ENCODE data around the gene EMP1. TPM values are rescaled to one million over a fixed set of nuclear protein-coding genes. Genes with fewer than 3 reads are reported as not detected.

Gene EMP1
- total RNA-seq, 1 experiment from 2014 or later, result 146 TPM

DNA sequence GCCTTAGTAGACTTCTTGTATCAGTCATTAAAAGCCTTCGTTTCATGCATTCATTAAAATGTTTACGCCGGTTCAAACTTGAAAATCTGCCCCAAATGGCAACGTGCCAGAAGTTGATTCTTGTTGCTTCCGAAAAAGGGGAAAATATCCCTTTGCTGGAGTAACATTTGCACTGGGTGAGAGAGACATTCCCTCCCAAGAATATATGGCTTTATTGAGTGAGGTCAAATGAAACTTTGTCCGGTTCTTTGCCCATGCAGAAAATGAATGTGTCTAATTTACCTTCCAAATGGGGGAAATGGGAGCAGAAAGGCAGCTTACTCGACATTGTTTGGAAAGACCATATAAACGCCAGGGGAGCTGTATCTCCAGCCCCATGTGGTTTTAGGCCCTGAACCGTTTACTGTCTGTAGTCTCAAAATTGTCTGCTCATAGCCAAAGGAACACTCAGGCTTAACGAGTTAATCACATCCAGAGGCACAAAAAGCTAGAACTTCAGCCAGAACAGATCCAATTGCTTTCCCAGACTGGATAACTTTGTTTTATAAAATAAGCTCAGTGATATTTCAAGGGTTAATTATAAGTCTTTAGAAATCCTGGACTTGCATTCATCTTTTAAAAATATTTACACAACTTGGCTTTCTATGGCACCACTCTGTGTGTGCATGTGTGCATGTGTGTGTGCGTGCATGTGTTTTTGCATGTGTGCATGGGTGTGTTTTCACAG is 2.9 kb upstream of the EMP1 start:
- TF ChIP-seq, protein P1, sequence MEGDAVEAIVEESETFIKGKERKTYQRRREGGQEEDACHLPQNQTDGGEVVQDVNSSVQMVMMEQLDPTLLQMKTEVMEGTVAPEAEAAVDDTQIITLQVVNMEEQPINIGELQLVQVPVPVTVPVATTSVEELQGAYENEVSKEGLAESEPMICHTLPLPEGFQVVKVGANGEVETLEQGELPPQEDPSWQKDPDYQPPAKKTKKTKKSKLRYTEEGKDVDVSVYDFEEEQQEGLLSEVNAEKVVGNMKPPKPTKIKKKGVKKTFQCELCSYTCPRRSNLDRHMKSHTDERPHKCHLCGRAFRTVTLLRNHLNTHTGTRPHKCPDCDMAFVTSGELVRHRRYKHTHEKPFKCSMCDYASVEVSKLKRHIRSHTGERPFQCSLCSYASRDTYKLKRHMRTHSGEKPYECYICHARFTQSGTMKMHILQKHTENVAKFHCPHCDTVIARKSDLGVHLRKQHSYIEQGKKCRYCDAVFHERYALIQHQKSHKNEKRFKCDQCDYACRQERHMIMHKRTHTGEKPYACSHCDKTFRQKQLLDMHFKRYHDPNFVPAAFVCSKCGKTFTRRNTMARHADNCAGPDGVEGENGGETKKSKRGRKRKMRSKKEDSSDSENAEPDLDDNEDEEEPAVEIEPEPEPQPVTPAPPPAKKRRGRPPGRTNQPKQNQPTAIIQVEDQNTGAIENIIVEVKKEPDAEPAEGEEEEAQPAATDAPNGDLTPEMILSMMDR (IDR thresholded peaks at IDR 0.05; ENCODE audit: unreplicated experiment), result no peak
- no peak overlapping the region for H3K4me3 Mint-ChIP-seq (ENCODE audit: low read depth, unreplicated experiment)
- H3K27ac Mint-ChIP-seq (ENCODE audit: unreplicated experiment), result no peak overlapping the region
- no TSS peak for BruUV-seq (replicated peaks)
- H3K9me3 Mint-ChIP-seq (ENCODE audit: low read depth, unreplicated experiment), result no peaks in the 10 kb centered on the region
- no peak for DNase-seq
- H3K36me3 Mint-ChIP-seq (ENCODE audit: insufficient read depth, unreplicated experiment), result peaks cover 30% of the 10 kb centered on the region
- CTCF ChIA-PET, result interaction anchor here (0.6 to 1.6 kb wide), 2 partner anchors 14 to 118 kb away, joined by 5 to 7 read pairs; no protein-coding TSS in a partner anchor
- no peaks in the 10 kb centered on the region for H3K27me3 Mint-ChIP-seq (ENCODE audit: unreplicated experiment)
- intact Hi-C loops (cut with micrococcal nuclease; ENCODE audit: unreplicated experiment), result loop anchor here (10.0 kb wide), 1 partner anchor 389 kb away; no protein-coding TSS in a partner anchor
- H3K4me1 Mint-ChIP-seq (ENCODE audit: low read depth, unreplicated experiment), result peaks cover 30% of the 10 kb centered on the region

DNA sequence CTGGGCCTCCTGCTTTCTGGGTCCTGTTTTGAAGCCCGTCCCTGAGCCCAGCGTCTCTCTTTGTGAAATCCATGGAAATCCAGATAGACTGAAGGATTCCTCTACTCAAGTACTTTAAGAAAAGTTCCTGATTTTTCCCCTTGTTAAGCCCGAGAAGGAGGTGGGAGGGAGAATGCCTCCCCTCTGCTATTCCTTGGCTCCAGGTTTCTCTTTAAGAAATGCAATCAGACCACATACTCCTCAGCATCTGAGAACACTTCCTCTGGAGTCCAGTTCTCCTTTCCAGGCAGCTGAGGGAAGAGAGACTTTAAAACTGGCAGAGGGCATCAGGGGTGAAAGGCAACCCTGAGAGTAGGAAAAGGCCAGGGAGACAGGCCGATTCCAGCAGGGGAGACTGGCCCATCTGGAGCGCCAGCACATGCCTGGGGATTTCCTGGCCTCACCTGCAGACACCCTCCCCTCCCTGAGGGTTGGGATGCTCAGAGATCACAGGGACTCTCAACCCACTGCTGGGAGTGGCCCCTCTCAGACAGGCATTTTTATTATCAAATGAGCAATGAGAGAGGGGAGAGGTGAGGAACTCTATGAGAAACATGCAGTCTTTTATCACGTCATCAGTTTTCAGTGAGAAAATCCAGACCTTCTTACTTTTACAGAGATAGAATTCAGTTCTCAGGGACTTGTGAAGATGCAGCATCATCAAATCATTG is 2.0 kb upstream of the EMP1 start:
- TF ChIP-seq, protein P1 (IDR thresholded peaks at IDR 0.05; ENCODE audit: unreplicated experiment), result no peak
- no peaks in the 10 kb centered on the region for H3K27me3 Mint-ChIP-seq (ENCODE audit: unreplicated experiment)
- CTCF ChIA-PET, result interaction anchor here (1.6 kb wide), 1 partner anchor 15 kb away, joined by 5 read pairs; no protein-coding TSS in a partner anchor
- no peaks in the 10 kb centered on the region for H3K9me3 Mint-ChIP-seq (ENCODE audit: low read depth, unreplicated experiment)
- intact Hi-C loops (cut with micrococcal nuclease; ENCODE audit: unreplicated experiment), result loop anchor here (10.0 kb wide), 1 partner anchor 390 kb away; no protein-coding TSS in a partner anchor
- peaks cover 38% of the 10 kb centered on the region for H3K4me1 Mint-ChIP-seq (ENCODE audit: low read depth, unreplicated experiment)
- peaks cover 37% of the 10 kb centered on the region for H3K36me3 Mint-ChIP-seq (ENCODE audit: insufficient read depth, unreplicated experiment)
- peak overlapping the region; percentile 68 for H3K27ac Mint-ChIP-seq (ENCODE audit: unreplicated experiment)
- no peak for DNase-seq
- H3K4me3 Mint-ChIP-seq (ENCODE audit: low read depth, unreplicated experiment), result no peak overlapping the region
- BruUV-seq (replicated peaks), result no TSS peak

- H3K9me3 Mint-ChIP-seq (ENCODE audit: low read depth, unreplicated experiment), result no peaks in the 10 kb centered on the region
- H3K4me3 Mint-ChIP-seq (ENCODE audit: low read depth, unreplicated experiment), result peak overlapping the region; percentile 76
- H3K36me3 Mint-ChIP-seq (ENCODE audit: insufficient read depth, unreplicated experiment), result peaks cover 42% of the 10 kb centered on the region
- intact Hi-C loops (cut with micrococcal nuclease; ENCODE audit: unreplicated experiment), result loop anchor here (10.0 kb wide), 1 partner anchor 390 kb away; no protein-coding TSS in a partner anchor
- BruUV-seq (replicated peaks), result no TSS peak
- no peak for DNase-seq
- CTCF ChIA-PET, result interaction anchor here (0.8 to 1.8 kb wide), 5 partner anchors 8 to 94 kb away, joined by 3 to 14 read pairs (median 5); no protein-coding TSS in a partner anchor
- H3K27ac Mint-ChIP-seq (ENCODE audit: unreplicated experiment), result peak overlapping the region; percentile 68
- no peaks in the 10 kb centered on the region for H3K27me3 Mint-ChIP-seq (ENCODE audit: unreplicated experiment)
- TF ChIP-seq, protein P1 (IDR thresholded peaks at IDR 0.05; ENCODE audit: unreplicated experiment), result no peak
- H3K4me1 Mint-ChIP-seq (ENCODE audit: low read depth, unreplicated experiment), result peaks cover 45% of the 10 kb centered on the region
Measured at GRCh38 chr12:13195250-13195649, 1.3 kb upstream of the EMP1 start.

- no TSS peak for BruUV-seq (replicated peaks)
- peak overlapping the region; percentile 76 for H3K4me3 Mint-ChIP-seq (ENCODE audit: low read depth, unreplicated experiment)
- TF ChIP-seq, protein P1 (IDR thresholded peaks at IDR 0.05; ENCODE audit: unreplicated experiment), result no peak
- CTCF ChIA-PET, result interaction anchor here (0.8 to 1.8 kb wide), 10 partner anchors 9 to 98 kb away, joined by 3 to 14 read pairs (median 6); no protein-coding TSS in a partner anchor
- intact Hi-C loops (cut with micrococcal nuclease; ENCODE audit: unreplicated experiment), result loop anchor here (2.0 to 10.0 kb wide), 2 partner anchors 59 to 391 kb away; no protein-coding TSS in a partner anchor
- H3K27ac Mint-ChIP-seq (ENCODE audit: unreplicated experiment), result peak overlapping the region; percentile 68
- peaks cover 42% of the 10 kb centered on the region for H3K36me3 Mint-ChIP-seq (ENCODE audit: insufficient read depth, unreplicated experiment)
- H3K9me3 Mint-ChIP-seq (ENCODE audit: low read depth, unreplicated experiment), result no peaks in the 10 kb centered on the region
- H3K27me3 Mint-ChIP-seq (ENCODE audit: unreplicated experiment), result no peaks in the 10 kb centered on the region
- no peak for DNase-seq
- peaks cover 50% of the 10 kb centered on the region for H3K4me1 Mint-ChIP-seq (ENCODE audit: low read depth, unreplicated experiment)
Measured at GRCh38 chr12:13195785-13196129, 769 bp upstream of the EMP1 start.

Measured in Calu3 (cell line).